HG03439 (cell line): ENCODE results near the gene TBATA.

ENCODE experiments used
- ATAC-seq: cut with Tn5 transposase; IDR thresholded peaks from one replicate; pipeline ENCODE4 v1.9.1; 2021; ENCODE audit warnings: mild to moderate bottlenecking, moderate library complexity; ENCODE audit not compliant: unreplicated experiment

TBATA gene

GRCh38 chr10:70747192-70747965 is 37.8 kb downstream of the TBATA start:
- no peak for ATAC-seq

- no peak for ATAC-seq
These were observed 39.6 kb downstream of the TBATA start for GRCh38 chr10:70745555-70745954.

- ATAC-seq, result no peak
These were observed 40.5 kb downstream of the TBATA start for GRCh38 chr10:70744617-70745143.

- no peak for ATAC-seq
These were observed 41.3 kb downstream of the TBATA start for GRCh38 chr10:70743879-70744278.

GRCh38 chr10:70743430-70743788 is 41.8 kb downstream of the TBATA start:
- ATAC-seq, result no peak

GRCh38 chr10:70742537-70743429 is 42.4 kb downstream of the TBATA start:
- no peak for ATAC-seq

- no peak for ATAC-seq
These were observed 44.5 kb downstream of the TBATA start for GRCh38 chr10:70740406-70741288.

- ATAC-seq, result no peak
These were observed 46.4 kb downstream of the TBATA start for GRCh38 chr10:70738761-70739121.

GRCh38 chr10:70738006-70738760 is 47.0 kb downstream of the TBATA start:
- ATAC-seq, result no peak

GRCh38 chr10:70737250-70737649 is 47.9 kb downstream of the TBATA start:
- no peak for ATAC-seq

- no peak for ATAC-seq
These were observed 48.7 kb downstream of the TBATA start for GRCh38 chr10:70736525-70736924.

GRCh38 chr10:70735161-70735560 is 50.0 kb downstream of the TBATA start:
- no peak for ATAC-seq

GRCh38 chr10:70733051-70733450 is 52.1 kb downstream of the TBATA start:
- no peak for ATAC-seq

GRCh38 chr10:70732569-70732968 is 52.6 kb downstream of the TBATA start:
- no peak for ATAC-seq

- no peak for ATAC-seq
These were observed 54.2 kb downstream of the TBATA start for GRCh38 chr10:70730955-70731354.

GRCh38 chr10:70729763-70730357 is 55.3 kb downstream of the TBATA start:
- no peak for ATAC-seq

- ATAC-seq, result no peak
These were observed 56.8 kb downstream of the TBATA start for GRCh38 chr10:70728328-70728727.

GRCh38 chr10:70726909-70727495 is 58.2 kb downstream of the TBATA start:
- ATAC-seq, result no peak

- ATAC-seq, result no peak
These were observed 61.4 kb downstream of the TBATA start for GRCh38 chr10:70723771-70724170.
